CD4-positive, alpha-beta T cell (primary cell): Measurements from ENCODE around the gene AOC2. TPM values are rescaled to one million over a fixed set of nuclear protein-coding genes. Genes with fewer than 3 reads are reported as not detected.

Source experiments
- microRNA-seq: library from miRNA; unstranded; fragments of <30 nt; microRNA quantifications from one replicate; pipeline ENCODE4 v1.2.0, GENCODE V29; 2021; ENCODE audit warnings: borderline microRNAs expressed, borderline replicate concordance
- total RNA-seq, 174 experiments: library from RNA in 2 of 174; stranded (reverse) in 2 of 174; gene quantifications; one replicate each; pipeline ENCODE4 v1.2.3 and lab custom pipeline; 2021 to 2026

AOC2 gene
- total RNA-seq, 2 experiments from 2014 or later, result 2.5 to 2.9 TPM

Small RNAs within 50 kb of the gene (microRNA-seq; reads per million reads assigned to microRNA genes)
- not detected for gene MIR6781

Other genes with a start within 250 kb of the AOC2 start
- 10 to 100 TPM; 46.7 to 48.7 TPM for gene RETREG3, start 235.2 kb upstream of the AOC2 start, total RNA-seq
- 1 to 10 TPM; 7.3 to 8.5 TPM for gene TUBG1, start 234.9 kb upstream of the AOC2 start, total RNA-seq
- 1 to 10 TPM; 9.0 to 9.7 TPM for gene TUBG2, start 185.3 kb upstream of the AOC2 start, total RNA-seq
- gene PLEKHH3, start 167.6 kb upstream of the AOC2 start, total RNA-seq, result 1 to 10 TPM in 1 of 2 experiments, under 1 TPM in 1; 0.60 to 1.1 TPM
- gene CCR10, start 162.7 kb upstream of the AOC2 start, total RNA-seq, result 1 to 10 TPM; 1.5 to 2.4 TPM
- gene CNTNAP1, start 162.0 kb upstream of the AOC2 start, total RNA-seq, result 1 to 10 TPM; 4.4 to 4.5 TPM
- 10 to 100 TPM; 73.3 to 76.1 TPM for gene EZH1, start 99.5 kb upstream of the AOC2 start, total RNA-seq
- gene RAMP2, start 83.4 kb upstream of the AOC2 start, total RNA-seq, result not detected
- 10 to 100 TPM; 40.6 to 45.7 TPM for gene VPS25, start 71.1 kb upstream of the AOC2 start, total RNA-seq
- under 1 TPM; 0.42 to 0.74 TPM for gene WNK4, start 64.0 kb upstream of the AOC2 start, total RNA-seq
- 1 to 10 TPM; 4.0 to 4.5 TPM for gene COA3, start 45.9 kb upstream of the AOC2 start, total RNA-seq
- not detected for gene CNTD1, start 45.7 kb upstream of the AOC2 start, total RNA-seq
- gene BECN1, start 20.3 kb upstream of the AOC2 start, total RNA-seq, result 100 to 1,000 TPM; 130 to 138 TPM
- 10 to 100 TPM; 62.1 to 62.5 TPM for gene PSME3, start 11.2 kb upstream of the AOC2 start, total RNA-seq
- gene AOC3, start 6.6 kb downstream of the AOC2 start, total RNA-seq, result 1 to 10 TPM in 1 of 2 experiments, under 1 TPM in 1; 0.78 to 1.0 TPM
- gene G6PC1, start 56.2 kb downstream of the AOC2 start, total RNA-seq, result not detected
- 10 to 100 TPM; 60.4 to 70.8 TPM for gene AARSD1, start 119.9 kb downstream of the AOC2 start, total RNA-seq
- gene PTGES3L, start 135.5 kb downstream of the AOC2 start, total RNA-seq, result under 1 TPM in 1 of 2 experiments, not detected in 1; 0.20 TPM
- 10 to 100 TPM; 11.6 to 11.7 TPM for gene RUNDC1, start 136.0 kb downstream of the AOC2 start, total RNA-seq
- 1,000 to 10,000 TPM; 1,923 to 1,951 TPM for gene RPL27, start 153.8 kb downstream of the AOC2 start, total RNA-seq
- 10 to 100 TPM; 23.0 to 24.7 TPM for gene IFI35, start 162.2 kb downstream of the AOC2 start, total RNA-seq
- gene VAT1, start 177.8 kb downstream of the AOC2 start, total RNA-seq, result 10 to 100 TPM; 27.5 to 27.6 TPM
- gene RND2, start 180.7 kb downstream of the AOC2 start, total RNA-seq, result under 1 TPM; 0.27 to 0.28 TPM